HG03558 (cell line): ENCODE results near the gene FUT7.
"Not testable (repeated sequence)": the region's sequence is repeated elsewhere in the genome, so short reads cannot be mapped to it uniquely, and the experiment has no call there.

Experiments
- ATAC-seq: cut with Tn5 transposase; IDR thresholded peaks from one replicate; pipeline ENCODE4 v1.9.1; 2021; ENCODE audit warnings: moderate number of reproducible peaks; ENCODE audit not compliant: unreplicated experiment; ENCODE audit errors: extremely low read depth

FUT7 gene

GRCh38 chr9:137067860-137068538 lies 36.1 kb upstream of the FUT7 start:
- no peak for ATAC-seq

- ATAC-seq: no peak
These were observed 34.4 kb upstream of the FUT7 start for GRCh38 chr9:137066096-137066861.

GRCh38 chr9:137065336-137065967 lies 33.6 kb upstream of the FUT7 start:
- ATAC-seq: no peak

GRCh38 chr9:137064880-137065164 lies 32.9 kb upstream of the FUT7 start:
- no peak for ATAC-seq

- no peak for ATAC-seq
These were observed 32.4 kb upstream of the FUT7 start for GRCh38 chr9:137064027-137064879.

GRCh38 chr9:137063311-137064026 lies 31.6 kb upstream of the FUT7 start:
- no peak for ATAC-seq

GRCh38 chr9:137062798-137063197 lies 30.9 kb upstream of the FUT7 start:
- ATAC-seq: not testable (repeated sequence)

- no peak for ATAC-seq
These were observed 30.5 kb upstream of the FUT7 start for GRCh38 chr9:137062384-137062783.

- ATAC-seq: no peak
These were observed 26.8 kb upstream of the FUT7 start for GRCh38 chr9:137058521-137059234.

GRCh38 chr9:137057545-137057944 lies 25.7 kb upstream of the FUT7 start:
- no peak for ATAC-seq

GRCh38 chr9:137056739-137057415 lies 25.0 kb upstream of the FUT7 start:
- ATAC-seq: no peak

- ATAC-seq: no peak
These were observed 23.8 kb upstream of the FUT7 start for GRCh38 chr9:137055385-137056364.

GRCh38 chr9:137054932-137055384 lies 23.1 kb upstream of the FUT7 start:
- no peak for ATAC-seq

- ATAC-seq: no peak
These were observed 22.4 kb upstream of the FUT7 start, which contains the start of gene ENTPD2 for GRCh38 chr9:137053944-137054931. ENTPD2 (minus strand) TSS chr9:137054061; CDS start chr9:137053997, 64 bp downstream.

GRCh38 chr9:137052998-137053943 lies 21.4 kb upstream of the FUT7 start:
- ATAC-seq: no peak
